ENCODE results near the gene GLI1. TPM values are rescaled to one million over a fixed set of nuclear protein-coding genes. Genes with fewer than 3 reads are reported as not detected.

GLI1 gene
- total RNA-seq, 1 experiment from 2014 or later = 6.4 TPM

GRCh38 chr12:57474862-57475261 is 15.3 kb downstream of the GLI1 start:
- Histone ChIP-seq H4K20me1 (ENCODE audit: insufficient read depth) (no peaks in the 10 kb centered on the region), H3K9me3 (ENCODE audit: control insufficient read depth in 1 of 2, insufficient read depth in 1 of 2, low read depth in 1 of 2, low read length in 2 of 2) (no peaks in the 10 kb centered on the region), H3K79me2 (ENCODE audit: insufficient read depth, low read length) (no peaks in the 10 kb centered on the region), H3K4me3 (replicated peaks in 1 of 2; ENCODE audit: low read depth in 1 of 2, low read length in 2 of 2) (no peak overlapping the region), H3K9ac (ENCODE audit: low read length) (no peak overlapping the region), H3K9me2 (ENCODE audit: insufficient read depth) (no peaks in the 10 kb centered on the region), H3K27me3 (ENCODE audit: insufficient read depth, low read length) (peaks cover 21% of the 10 kb centered on the region; the same call in 1 of the 2 replicates), H2AFZ (ENCODE audit: low read depth, low read length, poor library complexity, severe bottlenecking) (no peak overlapping the region), H3K4me1 (ENCODE audit: control insufficient read depth in 1 of 2, insufficient read depth in 2 of 2, low read length in 2 of 2) (peaks cover 0 to 16% of the 10 kb centered on the region in 2 experiments; a peak in 2 of 4 replicates), H3K27ac (ENCODE audit: low read depth, low read length) (no peak overlapping the region), H3K36me3 (ENCODE audit: control insufficient read depth in 1 of 2, insufficient read depth in 2 of 2, low read length in 2 of 2) (no peaks in the 10 kb centered on the region), H3K4me2 (ENCODE audit: low read length) (no peak overlapping the region)
- ChIA-PET CTCF (no interaction called here), POLR2A (interaction anchor here (0.6 kb wide), 1 partner anchor 29 kb away, joined by 4 read pairs; no protein-coding TSS in a partner anchor), RAD21 (ENCODE audit: low non-redundant PET in 1 of 2, low total read pairs in 2 of 2, uncharacterized antibody in 2 of 2, unreplicated experiment in 2 of 2) (interaction anchor here in 1 of 2 experiments (0.7 kb wide), 1 partner anchor 16 kb away, joined by 3 read pairs; no protein-coding TSS in a partner anchor)
- no TSS peak for BruUV-seq (replicated peaks)
- TF ChIP-seq EZH2 (IDR thresholded peaks at IDR 0.05) (no peak), POLR2A (IDR thresholded peaks at IDR 0.05; ENCODE audit: borderline replicate concordance, extremely low read depth, insufficient read depth, insufficient read length) (no peak), ZNF274 (IDR thresholded peaks at IDR 0.05; ENCODE audit: low read depth, low read length) (no peak), MAX (IDR thresholded peaks at IDR 0.05) (no peak), EZH2phosphoT487 (IDR thresholded peaks at IDR 0.05; ENCODE audit: borderline replicate concordance) (no peak), YY1 (IDR thresholded peaks at IDR 0.05; ENCODE audit: extremely low read depth, insufficient replicate concordance, low read depth, low read length) (no peak), ZBTB33 (IDR thresholded peaks at IDR 0.05; ENCODE audit: extremely low read depth, insufficient replicate concordance, low read length) (no peak), CTCF (IDR thresholded peaks at IDR 0.05 in 2 of 3, conservative IDR thresholded peaks at IDR 0.05 in 1 of 3; ENCODE audit: borderline replicate concordance in 1 of 3, insufficient read depth in 1 of 3, low read depth in 2 of 3, low read length in 2 of 3) (no peak), REST (IDR thresholded peaks at IDR 0.05; ENCODE audit: low read depth) (no peak), ELF1 (IDR thresholded peaks at IDR 0.05; ENCODE audit: borderline replicate concordance, low read depth) (no peak), POLR2AphosphoS5 (IDR thresholded peaks at IDR 0.05; ENCODE audit: low read depth, low read length) (no peak), CBX3 (IDR thresholded peaks at IDR 0.05; ENCODE audit: low read depth) (no peak), FOSL1 (IDR thresholded peaks at IDR 0.05; ENCODE audit: low read depth) (no peak), JUND (IDR thresholded peaks at IDR 0.05) (no peak), SIN3A (IDR thresholded peaks at IDR 0.05; ENCODE audit: low read depth) (no peak), ZFX (IDR thresholded peaks at IDR 0.05) (no peak), EGR1 (IDR thresholded peaks at IDR 0.05; ENCODE audit: low read depth) (no peak)
- intact Hi-C loops (cut with micrococcal nuclease) = no loop called here
- DNase-seq (ENCODE audit: low read depth, low spot score) (no peak), ATAC-seq (no peak)

Measured in HCT116 (cell line).